HFFc6 (cell line): Measurements from ENCODE around the gene ST3GAL6. TPM values are rescaled to one million over a fixed set of nuclear protein-coding genes. Genes with fewer than 3 reads are reported as not detected.
A peak's percentile ranks its signal among the peaks of the same experiment; 100 is the strongest.

Experiments used
- DNase-seq: peaks from one replicate; pipeline ENCODE4 v3.0.0-alpha.2; 2018
- H3K27ac Mint-ChIP-seq: 2 replicates; pipeline ENCODE4 v1.8.0; 2020; ENCODE audit warnings: mild to moderate bottlenecking, mixed read lengths
- H3K27me3 Mint-ChIP-seq: 2 replicates; pipeline ENCODE4 v1.8.0; 2021; ENCODE audit warnings: mild to moderate bottlenecking, moderate library complexity, mixed read lengths; ENCODE audit not compliant: insufficient read depth
- H3K36me3 Mint-ChIP-seq: 2 replicates; pipeline ENCODE4 v1.8.0; 2021; ENCODE audit warnings: low read depth, mixed read lengths
- H3K4me1 Mint-ChIP-seq: 2 replicates; pipeline ENCODE4 v1.8.0; 2020; ENCODE audit warnings: low read depth, mixed read lengths
- H3K4me3 Mint-ChIP-seq: 2 replicates; pipeline ENCODE4 v1.8.0; 2020; ENCODE audit warnings: mild to moderate bottlenecking, moderate library complexity, mixed read lengths
- H3K9me3 Mint-ChIP-seq: 2 replicates; pipeline ENCODE4 v1.8.0; 2020; ENCODE audit warnings: mild to moderate bottlenecking, mixed read lengths
- total RNA-seq, 6 experiments: library from RNA; stranded (reverse); fragmentation: NEBNext Ultra II Directional; extraction: Animal tissue kit (Norgen Biotek cat#: 25700); gene quantifications; 2 replicates in 1 of 6; 3 replicates in 5 of 6; pipeline ENCODE4 v1.2.3, GENCODE V29; 2021
- TF ChIP-seq, protein P1 (sequence below): fragments of 200-600 bp; sonication (generic); IDR thresholded peaks from 2 replicates; pipeline ENCODE4 v1.5.0; 2021; ENCODE audit warnings: antibody characterized with exemption, mild to moderate bottlenecking

The ST3GAL6 gene
- total RNA-seq, 6 experiments from 2014 or later = not detected

DNA sequence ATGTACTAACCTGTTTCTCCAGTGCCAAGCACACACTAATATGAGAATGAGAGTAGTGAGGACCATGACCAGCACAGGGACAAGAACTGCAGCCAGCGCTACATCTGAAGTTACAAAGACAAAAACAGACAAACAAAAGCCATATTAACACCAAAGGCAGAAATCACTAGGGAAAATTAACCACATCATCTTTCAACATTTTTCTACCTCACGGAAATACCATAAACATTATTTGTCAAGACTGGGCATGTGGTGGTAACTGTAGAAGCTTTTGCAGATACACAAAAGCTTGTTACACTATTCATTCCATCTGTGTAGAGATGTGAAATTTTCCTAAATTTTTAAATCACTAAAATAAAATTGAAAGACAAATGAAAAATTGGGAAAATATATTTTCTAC lies 44.9 kb downstream of the ST3GAL6 start:
- DNase-seq = no peak
- TF ChIP-seq, protein P1, sequence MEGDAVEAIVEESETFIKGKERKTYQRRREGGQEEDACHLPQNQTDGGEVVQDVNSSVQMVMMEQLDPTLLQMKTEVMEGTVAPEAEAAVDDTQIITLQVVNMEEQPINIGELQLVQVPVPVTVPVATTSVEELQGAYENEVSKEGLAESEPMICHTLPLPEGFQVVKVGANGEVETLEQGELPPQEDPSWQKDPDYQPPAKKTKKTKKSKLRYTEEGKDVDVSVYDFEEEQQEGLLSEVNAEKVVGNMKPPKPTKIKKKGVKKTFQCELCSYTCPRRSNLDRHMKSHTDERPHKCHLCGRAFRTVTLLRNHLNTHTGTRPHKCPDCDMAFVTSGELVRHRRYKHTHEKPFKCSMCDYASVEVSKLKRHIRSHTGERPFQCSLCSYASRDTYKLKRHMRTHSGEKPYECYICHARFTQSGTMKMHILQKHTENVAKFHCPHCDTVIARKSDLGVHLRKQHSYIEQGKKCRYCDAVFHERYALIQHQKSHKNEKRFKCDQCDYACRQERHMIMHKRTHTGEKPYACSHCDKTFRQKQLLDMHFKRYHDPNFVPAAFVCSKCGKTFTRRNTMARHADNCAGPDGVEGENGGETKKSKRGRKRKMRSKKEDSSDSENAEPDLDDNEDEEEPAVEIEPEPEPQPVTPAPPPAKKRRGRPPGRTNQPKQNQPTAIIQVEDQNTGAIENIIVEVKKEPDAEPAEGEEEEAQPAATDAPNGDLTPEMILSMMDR = no peak
- peaks cover 27% of the 10 kb centered on the region for H3K4me1 Mint-ChIP-seq
- peaks cover 2% of the 10 kb centered on the region for H3K27me3 Mint-ChIP-seq
- H3K4me3 Mint-ChIP-seq = no peak overlapping the region
- H3K9me3 Mint-ChIP-seq = no peaks in the 10 kb centered on the region
- H3K36me3 Mint-ChIP-seq = peaks cover 53% of the 10 kb centered on the region
- peak overlapping the region; percentile 10; the same call in 1 of the 2 replicates for H3K27ac Mint-ChIP-seq

DNA sequence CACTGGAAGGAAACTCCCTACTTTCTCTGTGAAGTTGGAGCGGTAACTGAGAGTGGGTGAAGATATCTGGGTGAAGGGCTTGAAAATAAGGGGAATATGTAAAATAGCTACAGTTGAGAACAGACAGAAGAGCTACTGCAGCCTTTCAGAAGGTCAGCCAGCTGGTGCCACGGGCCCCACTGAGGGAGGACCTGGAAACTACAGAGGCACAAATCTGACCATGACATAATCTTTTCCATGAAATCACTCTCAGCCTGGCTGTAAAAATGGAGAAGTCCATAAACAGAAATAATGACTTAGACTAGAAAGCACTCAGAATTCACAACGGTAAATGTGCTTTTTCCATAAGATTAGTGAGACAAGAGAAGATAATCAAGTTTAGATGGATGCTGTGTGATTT lies 46.4 kb downstream of the ST3GAL6 start:
- no peak for DNase-seq
- Mint-ChIP-seq H3K9me3 (no peaks in the 10 kb centered on the region), H3K4me3 (no peak overlapping the region), H3K36me3 (peaks cover 44% of the 10 kb centered on the region), H3K27ac (peak overlapping the region; percentile 25), H3K27me3 (peaks cover 2% of the 10 kb centered on the region), H3K4me1 (peaks cover 32% of the 10 kb centered on the region)
- TF ChIP-seq, protein P1 = no peak

DNA sequence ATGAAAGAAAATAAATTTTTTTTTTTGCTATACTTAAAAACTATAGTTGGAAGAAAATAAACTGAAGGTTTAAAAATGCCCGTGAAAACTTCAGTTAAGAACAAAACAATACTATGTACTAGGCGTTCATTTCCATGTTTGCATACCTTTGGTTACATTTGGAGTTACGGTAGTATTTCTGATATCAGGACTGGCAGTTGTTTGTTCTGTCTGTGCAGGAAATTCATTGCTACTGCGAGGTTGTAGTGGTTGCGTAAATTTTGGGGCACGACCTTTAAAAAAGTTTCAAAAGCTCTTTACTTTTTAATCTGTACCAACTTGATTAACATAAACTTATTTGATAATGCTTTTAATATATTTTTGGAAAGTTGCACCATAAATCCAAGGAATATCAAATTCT lies 47.9 kb downstream of the ST3GAL6 start:
- no peak overlapping the region for H3K4me3 Mint-ChIP-seq
- no peak for DNase-seq
- no peak overlapping the region for H3K27ac Mint-ChIP-seq
- H3K27me3 Mint-ChIP-seq = no peaks in the 10 kb centered on the region
- peaks cover 47% of the 10 kb centered on the region for H3K4me1 Mint-ChIP-seq
- TF ChIP-seq, protein P1 = no peak
- no peaks in the 10 kb centered on the region for H3K9me3 Mint-ChIP-seq
- peaks cover 39% of the 10 kb centered on the region for H3K36me3 Mint-ChIP-seq

DNA sequence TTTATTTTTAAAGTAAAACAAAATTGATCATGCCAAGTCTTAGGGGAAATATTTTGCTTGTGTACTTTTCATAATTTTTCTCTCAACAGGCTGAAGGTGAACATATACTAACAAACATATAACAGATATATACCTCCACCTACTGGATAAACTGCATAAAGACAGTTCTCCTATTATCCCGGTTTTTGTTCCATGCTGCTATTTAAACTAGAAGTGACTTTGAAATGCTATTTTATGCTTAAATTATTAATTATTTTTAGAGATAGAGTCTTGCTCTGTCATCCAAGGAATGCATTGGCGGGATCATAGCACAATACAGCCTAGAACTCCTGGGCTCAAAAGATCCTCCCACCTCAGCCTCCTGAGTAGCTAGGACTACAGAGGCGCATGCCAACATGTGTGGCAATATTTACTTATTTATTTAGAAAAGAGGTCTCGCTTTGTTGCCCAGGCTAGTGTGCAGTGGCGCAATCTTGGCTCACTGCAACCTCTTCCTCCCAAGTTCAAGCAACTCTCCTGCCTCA lies 49.8 kb downstream of the ST3GAL6 start:
- peak; percentile 28 for DNase-seq
- TF ChIP-seq, protein P1 = peak; percentile 83
- Mint-ChIP-seq H3K27me3 (no peaks in the 10 kb centered on the region), H3K4me1 (peaks cover 51% of the 10 kb centered on the region), H3K27ac (no peak overlapping the region), H3K36me3 (peaks cover 38% of the 10 kb centered on the region), H3K4me3 (no peak overlapping the region), H3K9me3 (no peaks in the 10 kb centered on the region)

DNA sequence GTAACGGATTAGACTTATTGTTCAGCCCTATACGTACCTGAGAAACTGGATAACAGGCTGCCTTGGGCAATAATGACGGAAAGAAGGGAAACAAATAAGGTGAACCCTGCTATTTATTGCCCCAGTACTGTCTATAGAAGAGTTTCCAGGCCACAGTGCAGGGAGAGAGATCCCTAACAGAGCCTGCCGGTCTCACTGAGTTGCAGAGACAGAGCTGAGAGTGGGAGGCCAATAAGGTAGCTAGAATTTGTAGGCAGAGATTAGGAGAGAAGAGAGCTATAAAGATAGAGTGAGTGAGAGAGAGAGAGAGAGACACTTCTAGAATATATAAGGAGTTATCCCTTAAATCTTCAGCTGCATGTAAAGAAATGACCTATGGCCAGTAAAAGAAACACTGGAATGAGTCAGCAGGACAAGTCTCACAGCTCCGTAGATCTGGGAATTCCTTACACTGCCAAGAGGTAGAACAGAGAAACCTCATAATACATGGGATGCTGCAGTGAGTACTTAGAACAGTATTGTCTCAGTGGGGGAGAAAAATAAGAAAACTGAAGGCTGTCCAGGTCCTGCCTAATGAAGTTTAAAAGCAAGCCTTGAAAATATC lies 51.8 kb downstream of the ST3GAL6 start:
- TF ChIP-seq, protein P1 = no peak
- Mint-ChIP-seq H3K9me3 (no peaks in the 10 kb centered on the region), H3K27me3 (no peaks in the 10 kb centered on the region; the same call in 1 of the 2 replicates), H3K4me3 (peak overlapping the region; percentile 31; the same call in 1 of the 2 replicates), H3K4me1 (peaks cover 56% of the 10 kb centered on the region), H3K27ac (peak overlapping the region; percentile 63), H3K36me3 (peaks cover 40% of the 10 kb centered on the region)
- peak; percentile 72 for DNase-seq
